VCaP (cell line): ENCODE results near the gene MIEF2.
A peak's percentile ranks its signal among the peaks of the same experiment; 100 is the strongest.

Source experiments
- H3K27ac ChIP-seq: fragments of 450-650 bp; 2 replicates; pipeline ENCODE4 v1.5.1; 2017
- TF ChIP-seq, protein P1 (sequence below): fragments of 450-650 bp; conservative IDR thresholded peaks from 2 replicates; pipeline ENCODE4 v1.5.1; 2017; ENCODE audit warnings: mild to moderate bottlenecking, moderate library complexity

The MIEF2 gene

DNA sequence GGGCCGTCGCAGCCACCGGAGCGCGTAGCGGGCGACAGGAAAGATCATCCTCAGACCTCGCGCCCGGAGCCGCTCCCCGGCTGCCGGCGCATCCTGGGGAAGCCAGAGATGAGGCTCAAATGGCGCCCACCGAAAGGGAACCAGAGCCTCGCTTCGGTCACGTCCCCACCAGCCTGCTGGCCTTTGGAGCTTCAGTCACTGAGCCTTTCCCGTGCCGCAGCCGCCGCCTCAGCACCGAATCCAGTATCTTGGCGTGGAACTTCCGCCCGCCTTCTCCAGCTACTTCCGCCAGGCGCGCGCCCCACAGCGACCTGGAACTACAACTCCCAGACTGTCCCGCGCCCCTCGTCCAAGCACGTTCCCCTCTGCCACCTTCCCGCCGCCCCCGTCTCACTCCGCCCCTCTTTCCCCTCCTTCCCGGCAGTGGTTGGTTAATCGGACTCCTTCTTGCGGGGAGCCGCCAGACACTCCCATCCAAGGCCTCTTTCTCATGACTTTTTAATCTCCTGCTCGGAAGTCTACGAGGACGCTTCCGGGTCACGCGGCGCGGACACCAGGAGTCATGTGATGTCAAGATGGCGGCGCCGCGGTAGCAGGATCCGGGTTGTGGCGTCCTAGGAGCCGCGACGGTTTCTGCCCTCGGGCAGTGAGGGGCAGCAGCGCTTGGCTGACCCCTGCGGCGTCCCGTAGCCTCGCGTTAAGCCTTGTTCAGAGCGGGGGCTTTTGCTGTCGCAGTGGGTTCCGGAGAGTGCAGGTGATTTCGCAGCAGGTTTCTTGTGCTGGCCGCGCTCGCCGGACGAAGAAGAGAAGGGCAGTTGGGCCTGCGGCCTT is 54.5 kb downstream of the MIEF2 start, which contains the start of the genes SMCR8 and TOP3A:
SMCR8 (plus strand) TSS at position 563 of the 831 bp plus-strand sequence. CDS start 497 bp downstream, outside the sequence.
TOP3A (minus strand) TSS at position 264 of the 831 bp plus-strand sequence; CDS start at position 48, 216 bp downstream.
- peak within 1 kb of the TSS; percentile 87 for H3K27ac ChIP-seq
- TF ChIP-seq, protein P1, sequence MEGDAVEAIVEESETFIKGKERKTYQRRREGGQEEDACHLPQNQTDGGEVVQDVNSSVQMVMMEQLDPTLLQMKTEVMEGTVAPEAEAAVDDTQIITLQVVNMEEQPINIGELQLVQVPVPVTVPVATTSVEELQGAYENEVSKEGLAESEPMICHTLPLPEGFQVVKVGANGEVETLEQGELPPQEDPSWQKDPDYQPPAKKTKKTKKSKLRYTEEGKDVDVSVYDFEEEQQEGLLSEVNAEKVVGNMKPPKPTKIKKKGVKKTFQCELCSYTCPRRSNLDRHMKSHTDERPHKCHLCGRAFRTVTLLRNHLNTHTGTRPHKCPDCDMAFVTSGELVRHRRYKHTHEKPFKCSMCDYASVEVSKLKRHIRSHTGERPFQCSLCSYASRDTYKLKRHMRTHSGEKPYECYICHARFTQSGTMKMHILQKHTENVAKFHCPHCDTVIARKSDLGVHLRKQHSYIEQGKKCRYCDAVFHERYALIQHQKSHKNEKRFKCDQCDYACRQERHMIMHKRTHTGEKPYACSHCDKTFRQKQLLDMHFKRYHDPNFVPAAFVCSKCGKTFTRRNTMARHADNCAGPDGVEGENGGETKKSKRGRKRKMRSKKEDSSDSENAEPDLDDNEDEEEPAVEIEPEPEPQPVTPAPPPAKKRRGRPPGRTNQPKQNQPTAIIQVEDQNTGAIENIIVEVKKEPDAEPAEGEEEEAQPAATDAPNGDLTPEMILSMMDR = no peak

DNA sequence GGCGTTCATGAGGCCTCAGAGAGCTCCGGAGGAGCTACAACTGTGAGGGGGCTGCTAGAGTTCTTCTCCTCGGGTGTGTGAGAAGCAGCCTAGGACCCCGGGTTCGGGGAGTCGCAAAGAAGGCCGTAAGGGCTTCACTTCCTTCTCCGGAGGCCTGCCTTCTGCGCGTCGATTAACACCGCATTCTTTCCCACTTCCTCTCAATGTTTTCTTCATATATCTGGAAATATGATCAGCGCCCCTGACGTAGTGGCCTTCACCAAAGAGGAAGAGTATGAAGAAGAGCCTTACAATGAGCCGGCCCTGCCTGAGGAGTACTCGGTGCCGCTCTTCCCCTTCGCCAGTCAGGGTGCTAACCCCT is 55.1 kb downstream of the MIEF2 start:
- TF ChIP-seq, protein P1 = no peak
- peak overlapping the region; percentile 87 for H3K27ac ChIP-seq

GRCh38 chr17:18315961-18316360 is 55.5 kb downstream of the MIEF2 start:
- no peak overlapping the region for H3K27ac ChIP-seq
- TF ChIP-seq, protein P1 = no peak
